HG03135 (cell line): ENCODE results near the gene COMMD10.
A peak's percentile ranks its signal among the peaks of the same experiment; 100 is the strongest.

ENCODE experiments used
- ATAC-seq: cut with Tn5 transposase; IDR thresholded peaks from one replicate; pipeline ENCODE4 v1.9.1; 2021; ENCODE audit warnings: mild to moderate bottlenecking, moderate library complexity; ENCODE audit not compliant: unreplicated experiment

Gene COMMD10

GRCh38 chr5:116209166-116209565 is 124.3 kb downstream of the COMMD10 start:
- no peak for ATAC-seq

- ATAC-seq: no peak
These were observed 127.4 kb downstream of the COMMD10 start for GRCh38 chr5:116212225-116212624.

GRCh38 chr5:116216246-116216645 is 131.4 kb downstream of the COMMD10 start:
- ATAC-seq: no peak

GRCh38 chr5:116225281-116225922 is 140.6 kb downstream of the COMMD10 start:
- no peak for ATAC-seq

- ATAC-seq: no peak
These were observed 144.4 kb downstream of the COMMD10 start for GRCh38 chr5:116229131-116229689.

- ATAC-seq: no peak
These were observed 146.5 kb downstream of the COMMD10 start for GRCh38 chr5:116231288-116231687.

- ATAC-seq: no peak
These were observed 149.9 kb downstream of the COMMD10 start for GRCh38 chr5:116234681-116235080.

- no peak for ATAC-seq
These were observed 153.2 kb downstream of the COMMD10 start for GRCh38 chr5:116237917-116238500.

GRCh38 chr5:116242343-116242742 is 157.5 kb downstream of the COMMD10 start:
- no peak for ATAC-seq

GRCh38 chr5:116248432-116248831 is 163.6 kb downstream of the COMMD10 start:
- ATAC-seq: no peak

GRCh38 chr5:116249648-116250047 is 164.8 kb downstream of the COMMD10 start:
- no peak for ATAC-seq

GRCh38 chr5:116256717-116257116 is 171.9 kb downstream of the COMMD10 start:
- ATAC-seq: no peak

- no peak for ATAC-seq
These were observed 180.6 kb downstream of the COMMD10 start for GRCh38 chr5:116265471-116265870.

GRCh38 chr5:116271446-116272025 is 186.7 kb downstream of the COMMD10 start:
- ATAC-seq: peak; percentile 65

- no peak for ATAC-seq
These were observed 187.6 kb downstream of the COMMD10 start for GRCh38 chr5:116272281-116272941.

GRCh38 chr5:116273448-116274242 is 188.8 kb downstream of the COMMD10 start:
- peak; percentile 93 for ATAC-seq

- no peak for ATAC-seq
These were observed 189.4 kb downstream of the COMMD10 start for GRCh38 chr5:116274251-116274650.

- ATAC-seq: no peak
These were observed 190.5 kb downstream of the COMMD10 start for GRCh38 chr5:116275282-116275681.

GRCh38 chr5:116276952-116277351 is 192.1 kb downstream of the COMMD10 start:
- ATAC-seq: no peak

GRCh38 chr5:116280149-116280803 is 195.5 kb downstream of the COMMD10 start:
- ATAC-seq: no peak
